Measurements from ENCODE around the gene BABAM2.

BABAM2 gene

GRCh38 chr2:27954771-27955383 is 64.3 kb downstream of the BABAM2 start:
- Histone ChIP-seq H3K9me3 (ENCODE audit: low read length) (no peaks in the 10 kb centered on the region), H3K4me1 (ENCODE audit: insufficient read depth, low read length) (peaks cover 29% of the 10 kb centered on the region), H3K4me3 (ENCODE audit: low read depth in 1 of 2, low read length in 2 of 2) (no peak overlapping the region), H3K27ac (ENCODE audit: low read depth, low read length) (peak overlapping the region; percentile 25), H3K27me3 (ENCODE audit: control insufficient read depth in 1 of 2, insufficient read depth in 2 of 2, low read length in 2 of 2) (no peaks in the 10 kb centered on the region), H3K9ac (ENCODE audit: low read length) (no peak overlapping the region), H3K36me3 (ENCODE audit: insufficient read depth, low read length) (no peaks in the 10 kb centered on the region)

GRCh38 chr2:27955384-27956161 is 65.0 kb downstream of the BABAM2 start:
- H3K9me3 ChIP-seq (ENCODE audit: low read length): no peaks in the 10 kb centered on the region
- peak overlapping the region; percentile 25 for H3K27ac ChIP-seq (ENCODE audit: low read depth, low read length)
- H3K4me3 ChIP-seq (ENCODE audit: low read depth in 1 of 2, low read length in 2 of 2): no peak overlapping the region
- H3K9ac ChIP-seq (ENCODE audit: low read length): no peak overlapping the region
- H3K27me3 ChIP-seq (ENCODE audit: control insufficient read depth in 1 of 2, insufficient read depth in 2 of 2, low read length in 2 of 2): no peaks in the 10 kb centered on the region
- H3K36me3 ChIP-seq (ENCODE audit: insufficient read depth, low read length): no peaks in the 10 kb centered on the region
- peaks cover 36% of the 10 kb centered on the region for H3K4me1 ChIP-seq (ENCODE audit: insufficient read depth, low read length)

GRCh38 chr2:27956888-27957287 is 66.4 kb downstream of the BABAM2 start:
- no peak overlapping the region for H3K9ac ChIP-seq (ENCODE audit: low read length)
- H3K9me3 ChIP-seq (ENCODE audit: low read length): no peaks in the 10 kb centered on the region
- no peaks in the 10 kb centered on the region for H3K27me3 ChIP-seq (ENCODE audit: control insufficient read depth in 1 of 2, insufficient read depth in 2 of 2, low read length in 2 of 2)
- H3K4me1 ChIP-seq (ENCODE audit: insufficient read depth, low read length): peaks cover 40% of the 10 kb centered on the region
- H3K4me3 ChIP-seq (ENCODE audit: low read depth in 1 of 2, low read length in 2 of 2): no peak overlapping the region
- H3K36me3 ChIP-seq (ENCODE audit: insufficient read depth, low read length): no peaks in the 10 kb centered on the region
- H3K27ac ChIP-seq (ENCODE audit: low read depth, low read length): no peak overlapping the region

DNA sequence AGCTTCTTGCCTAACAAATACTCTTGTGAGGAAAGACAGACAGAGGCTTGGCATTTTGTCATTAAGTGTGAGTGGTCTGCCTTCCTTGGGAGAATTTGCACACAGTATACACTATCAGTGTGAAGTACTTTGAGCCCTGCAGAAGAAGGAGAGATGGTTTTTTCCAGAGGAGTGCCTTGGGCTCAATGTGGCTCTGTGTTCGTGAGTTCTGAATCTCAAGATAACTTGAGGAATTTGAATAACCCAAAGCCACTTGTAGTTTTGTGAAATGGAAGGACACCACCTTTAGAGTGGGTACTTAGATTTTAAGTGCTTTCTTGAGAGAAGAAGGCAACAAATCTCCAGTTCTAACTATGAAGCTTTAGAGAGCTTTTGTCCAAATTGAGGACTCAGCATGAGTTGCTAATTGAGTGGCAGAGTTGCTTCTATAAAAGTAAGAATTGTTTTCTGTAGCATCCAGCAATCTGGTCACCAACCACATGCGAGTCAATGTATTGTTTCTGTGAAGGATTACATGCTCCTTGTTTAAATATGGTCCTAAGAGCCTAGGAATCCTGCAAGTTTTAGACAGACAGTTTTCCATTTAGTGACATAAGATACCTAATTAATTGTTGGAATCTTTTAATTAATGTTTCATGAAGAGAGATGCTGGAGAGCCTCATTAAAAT is 68.3 kb downstream of the BABAM2 start:
- Histone ChIP-seq H3K9me3 (ENCODE audit: low read length) (no peaks in the 10 kb centered on the region), H3K4me1 (ENCODE audit: insufficient read depth, low read length) (peaks cover 39% of the 10 kb centered on the region), H3K27ac (ENCODE audit: low read depth, low read length) (no peak overlapping the region), H3K4me3 (ENCODE audit: low read depth in 1 of 2, low read length in 2 of 2) (no peak overlapping the region), H3K36me3 (ENCODE audit: insufficient read depth, low read length) (no peaks in the 10 kb centered on the region), H3K9ac (ENCODE audit: low read length) (no peak overlapping the region), H3K27me3 (ENCODE audit: control insufficient read depth in 1 of 2, insufficient read depth in 2 of 2, low read length in 2 of 2) (no peaks in the 10 kb centered on the region)

DNA sequence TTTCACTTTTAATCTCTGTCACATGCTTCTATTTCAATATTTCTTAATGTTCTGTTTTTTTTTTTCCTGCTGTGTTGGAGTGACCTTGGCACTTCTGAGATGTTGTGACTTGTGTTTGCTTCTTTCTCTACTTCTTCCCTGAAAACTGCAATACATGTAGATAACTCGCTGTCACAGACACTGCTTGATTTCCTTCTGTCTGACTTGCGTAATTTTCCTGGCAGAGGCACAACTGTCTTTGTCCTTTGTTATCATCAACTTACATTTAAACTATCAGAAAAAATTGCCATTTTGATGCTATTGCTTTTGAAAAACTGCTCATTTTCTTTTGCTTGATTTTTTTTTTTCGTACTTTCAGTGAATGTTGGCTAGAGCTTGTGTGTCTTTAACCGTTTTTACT is 69.0 kb downstream of the BABAM2 start:
- Histone ChIP-seq H3K27me3 (ENCODE audit: control insufficient read depth in 1 of 2, insufficient read depth in 2 of 2, low read length in 2 of 2) (no peaks in the 10 kb centered on the region), H3K9me3 (ENCODE audit: low read length) (no peaks in the 10 kb centered on the region), H3K9ac (ENCODE audit: low read length) (no peak overlapping the region), H3K27ac (ENCODE audit: low read depth, low read length) (no peak overlapping the region), H3K4me1 (ENCODE audit: insufficient read depth, low read length) (peaks cover 32% of the 10 kb centered on the region), H3K4me3 (ENCODE audit: low read depth in 1 of 2, low read length in 2 of 2) (no peak overlapping the region), H3K36me3 (ENCODE audit: insufficient read depth, low read length) (no peaks in the 10 kb centered on the region)

DNA sequence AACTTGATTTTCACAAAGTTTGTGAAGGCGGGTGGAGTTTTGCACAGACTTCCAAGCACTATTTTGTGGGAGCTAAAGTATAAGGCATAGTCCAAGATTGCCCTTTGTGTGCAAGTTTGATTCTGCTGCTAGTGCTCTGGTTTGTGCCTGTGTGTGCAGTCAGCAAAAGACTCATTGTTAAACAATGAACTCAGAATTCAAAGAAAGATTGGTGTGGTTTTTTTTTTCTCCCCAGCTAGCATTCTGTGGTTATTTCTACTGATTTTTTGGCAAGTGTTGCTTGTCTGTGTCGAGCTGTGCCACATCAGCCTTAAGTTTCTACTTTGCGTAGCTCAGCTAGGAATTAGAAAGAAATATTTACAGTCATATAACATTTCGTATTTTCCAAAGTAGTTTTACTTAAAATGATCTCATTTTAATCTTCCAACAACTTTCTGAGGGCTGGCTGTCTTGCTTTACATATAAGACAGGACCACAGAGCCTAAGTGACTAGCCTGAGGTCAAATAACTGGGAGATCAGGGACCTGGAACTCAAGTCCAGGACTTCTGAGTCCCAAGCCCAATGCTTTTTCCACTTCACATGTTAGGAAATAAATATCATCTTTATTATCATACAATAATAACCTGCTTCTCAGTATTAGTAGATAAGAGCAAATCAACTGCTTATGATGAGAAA is 69.8 kb downstream of the BABAM2 start:
- H3K27me3 ChIP-seq (ENCODE audit: control insufficient read depth in 1 of 2, insufficient read depth in 2 of 2, low read length in 2 of 2): no peaks in the 10 kb centered on the region
- H3K9ac ChIP-seq (ENCODE audit: low read length): no peak overlapping the region
- no peak overlapping the region for H3K27ac ChIP-seq (ENCODE audit: low read depth, low read length)
- peaks cover 24% of the 10 kb centered on the region for H3K4me1 ChIP-seq (ENCODE audit: insufficient read depth, low read length)
- H3K4me3 ChIP-seq (ENCODE audit: low read depth in 1 of 2, low read length in 2 of 2): no peak overlapping the region
- H3K36me3 ChIP-seq (ENCODE audit: insufficient read depth, low read length): no peaks in the 10 kb centered on the region
- no peaks in the 10 kb centered on the region for H3K9me3 ChIP-seq (ENCODE audit: low read length)

DNA sequence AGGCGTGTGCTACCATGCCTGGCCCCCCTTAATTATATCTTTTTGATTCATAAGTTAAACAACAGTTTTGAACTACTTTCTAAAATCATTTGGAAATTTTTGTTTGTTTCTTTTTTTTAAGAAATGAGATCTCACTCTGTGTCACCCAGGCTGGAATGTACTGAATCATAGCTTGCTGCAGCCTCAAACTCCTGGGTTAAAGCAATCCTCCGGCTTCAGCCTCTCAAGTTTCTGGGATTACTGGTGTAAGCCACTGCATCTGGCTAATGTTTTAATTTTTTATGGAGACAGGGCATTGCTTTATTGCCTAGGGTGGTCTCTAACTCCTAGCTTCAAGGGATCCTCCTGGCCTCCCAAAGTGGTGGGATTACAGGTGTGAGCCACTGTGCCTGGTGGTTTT is 71.5 kb downstream of the BABAM2 start:
- Histone ChIP-seq H3K9me3 (ENCODE audit: low read length) (no peaks in the 10 kb centered on the region), H3K27me3 (ENCODE audit: control insufficient read depth in 1 of 2, insufficient read depth in 2 of 2, low read length in 2 of 2) (no peaks in the 10 kb centered on the region), H3K36me3 (ENCODE audit: insufficient read depth, low read length) (no peaks in the 10 kb centered on the region), H3K4me3 (ENCODE audit: low read depth in 1 of 2, low read length in 2 of 2) (no peak overlapping the region), H3K27ac (ENCODE audit: low read depth, low read length) (no peak overlapping the region), H3K4me1 (ENCODE audit: insufficient read depth, low read length) (peaks cover 28% of the 10 kb centered on the region), H3K9ac (ENCODE audit: low read length) (no peak overlapping the region)

- no peaks in the 10 kb centered on the region for H3K36me3 ChIP-seq (ENCODE audit: insufficient read depth, low read length)
- H3K4me1 ChIP-seq (ENCODE audit: insufficient read depth, low read length): peaks cover 29% of the 10 kb centered on the region
- H3K9me3 ChIP-seq (ENCODE audit: low read length): no peaks in the 10 kb centered on the region
- H3K27ac ChIP-seq (ENCODE audit: low read depth, low read length): no peak overlapping the region
- H3K4me3 ChIP-seq (ENCODE audit: low read depth in 1 of 2, low read length in 2 of 2): no peak overlapping the region
- no peak overlapping the region for H3K9ac ChIP-seq (ENCODE audit: low read length)
- H3K27me3 ChIP-seq (ENCODE audit: control insufficient read depth in 1 of 2, insufficient read depth in 2 of 2, low read length in 2 of 2): no peaks in the 10 kb centered on the region
Observed at GRCh38 chr2:27963472-27963871, 72.9 kb downstream of the BABAM2 start.

DNA sequence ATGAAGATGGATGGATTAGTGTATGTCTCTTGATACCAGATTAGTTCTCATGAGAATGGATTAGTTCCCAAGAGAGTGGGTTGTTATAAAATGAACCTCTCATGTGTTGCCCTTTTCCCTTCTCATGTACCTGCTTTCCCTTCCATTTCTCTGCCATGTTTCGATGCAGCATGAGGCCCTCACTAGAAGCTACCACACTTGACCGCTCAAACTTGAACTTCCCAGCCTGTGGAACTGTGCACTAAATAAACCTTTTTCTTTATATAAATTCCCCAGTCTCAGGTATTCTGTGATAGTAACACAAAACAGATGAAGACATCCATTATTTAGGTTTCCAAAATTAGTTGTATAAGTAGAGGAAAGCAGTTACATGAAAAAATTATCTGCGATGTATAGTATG is 73.5 kb downstream of the BABAM2 start:
- Histone ChIP-seq H3K4me1 (ENCODE audit: insufficient read depth, low read length) (peaks cover 28% of the 10 kb centered on the region), H3K4me3 (ENCODE audit: low read depth in 1 of 2, low read length in 2 of 2) (no peak overlapping the region), H3K27ac (ENCODE audit: low read depth, low read length) (no peak overlapping the region), H3K36me3 (ENCODE audit: insufficient read depth, low read length) (no peaks in the 10 kb centered on the region), H3K27me3 (ENCODE audit: control insufficient read depth in 1 of 2, insufficient read depth in 2 of 2, low read length in 2 of 2) (no peaks in the 10 kb centered on the region), H3K9me3 (ENCODE audit: low read length) (no peaks in the 10 kb centered on the region), H3K9ac (ENCODE audit: low read length) (no peak overlapping the region)

DNA sequence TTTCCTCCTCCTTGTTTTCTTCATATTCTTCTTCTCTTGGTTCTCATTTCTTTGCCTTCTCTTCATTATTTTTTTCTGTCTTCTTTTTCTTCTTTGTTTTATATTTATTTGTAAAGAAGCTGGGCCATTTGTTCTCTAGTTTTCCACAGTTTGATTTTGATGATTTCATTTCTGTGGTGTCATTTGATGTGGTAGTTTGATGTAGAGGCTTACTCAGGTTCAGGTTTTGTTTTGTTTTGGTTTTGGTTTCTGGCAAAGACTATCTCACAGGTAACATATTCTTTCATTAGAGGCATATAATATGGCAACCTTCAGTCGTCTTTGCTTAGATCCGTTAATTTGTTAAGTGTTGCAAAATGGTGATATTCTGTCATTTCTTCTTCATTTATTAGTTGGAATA is 75.3 kb downstream of the BABAM2 start:
- Histone ChIP-seq H3K27me3 (ENCODE audit: control insufficient read depth in 1 of 2, insufficient read depth in 2 of 2, low read length in 2 of 2) (no peaks in the 10 kb centered on the region), H3K9me3 (ENCODE audit: low read length) (no peaks in the 10 kb centered on the region), H3K4me3 (ENCODE audit: low read depth in 1 of 2, low read length in 2 of 2) (no peak overlapping the region), H3K9ac (ENCODE audit: low read length) (no peak overlapping the region), H3K27ac (ENCODE audit: low read depth, low read length) (no peak overlapping the region), H3K36me3 (ENCODE audit: insufficient read depth, low read length) (no peaks in the 10 kb centered on the region), H3K4me1 (ENCODE audit: insufficient read depth, low read length) (peaks cover 11% of the 10 kb centered on the region)

- no peak overlapping the region for H3K27ac ChIP-seq (ENCODE audit: low read depth, low read length)
- H3K36me3 ChIP-seq (ENCODE audit: insufficient read depth, low read length): no peaks in the 10 kb centered on the region
- H3K4me3 ChIP-seq (ENCODE audit: low read depth in 1 of 2, low read length in 2 of 2): no peak overlapping the region
- peaks cover 9% of the 10 kb centered on the region for H3K4me1 ChIP-seq (ENCODE audit: insufficient read depth, low read length)
- no peaks in the 10 kb centered on the region for H3K27me3 ChIP-seq (ENCODE audit: control insufficient read depth in 1 of 2, insufficient read depth in 2 of 2, low read length in 2 of 2)
- H3K9ac ChIP-seq (ENCODE audit: low read length): no peak overlapping the region
- H3K9me3 ChIP-seq (ENCODE audit: low read length): no peaks in the 10 kb centered on the region
Observed at GRCh38 chr2:27966466-27966865, 75.9 kb downstream of the BABAM2 start.

All from muscle layer of colon (tissue), 2 donors.